Posterior cingulate gyrus (tissue), 11 donors: ENCODE measurements around the gene ATCAY.
"Not testable (repeated sequence)": the region's sequence is repeated elsewhere in the genome, so short reads cannot be mapped to it uniquely, and the experiment has no call there.

ENCODE experiments used
- DNase-seq, 10 donors: peaks; one replicate each; pipeline versions ENCODE4 v3.0.0 to v3.0.0-alpha.2; 2020 to 2021; ENCODE audit warnings: mixed read lengths in 3 of 10
- intact Hi-C: fragments of 100-400 bp; cut with DNase I; formaldehyde crosslinking; loops from one replicate; pipeline ENCODE4 v1.15.1; 2023

Gene ATCAY

DNA sequence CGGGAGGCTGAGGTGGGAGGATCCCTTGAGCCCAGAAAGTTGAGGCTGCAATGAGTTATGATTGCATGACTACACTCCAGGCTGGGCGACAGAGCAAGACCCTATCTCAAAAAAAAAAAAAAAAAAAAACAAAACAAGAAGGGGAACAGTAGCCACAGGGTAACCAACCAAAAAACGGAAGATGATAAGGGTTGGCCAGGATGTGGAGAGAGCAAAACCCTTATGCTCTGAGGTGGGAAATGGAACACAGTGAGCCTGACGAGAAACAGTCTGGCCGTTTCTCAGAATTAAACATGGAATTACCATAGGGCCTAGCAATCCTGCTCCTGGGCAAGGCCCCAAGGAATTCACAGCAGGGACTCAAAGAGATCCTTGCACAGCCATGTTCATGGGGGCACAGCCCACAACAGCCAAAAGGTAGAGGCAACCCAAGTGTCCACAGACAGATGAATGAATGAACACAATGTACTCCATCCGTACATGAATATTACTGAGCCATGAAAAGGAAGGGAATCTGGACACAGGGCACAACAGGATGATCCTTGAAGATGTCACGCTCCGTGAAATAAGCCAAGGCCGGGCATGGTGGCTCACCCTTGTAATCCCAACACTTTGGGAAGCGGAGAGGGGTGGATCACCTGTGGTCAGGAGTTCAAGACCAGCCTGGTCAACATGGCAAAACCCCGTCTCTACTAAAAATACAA, 63.7 kb downstream of the ATCAY start:
- no peak for DNase-seq
- intact Hi-C loops = no loop called here

DNA sequence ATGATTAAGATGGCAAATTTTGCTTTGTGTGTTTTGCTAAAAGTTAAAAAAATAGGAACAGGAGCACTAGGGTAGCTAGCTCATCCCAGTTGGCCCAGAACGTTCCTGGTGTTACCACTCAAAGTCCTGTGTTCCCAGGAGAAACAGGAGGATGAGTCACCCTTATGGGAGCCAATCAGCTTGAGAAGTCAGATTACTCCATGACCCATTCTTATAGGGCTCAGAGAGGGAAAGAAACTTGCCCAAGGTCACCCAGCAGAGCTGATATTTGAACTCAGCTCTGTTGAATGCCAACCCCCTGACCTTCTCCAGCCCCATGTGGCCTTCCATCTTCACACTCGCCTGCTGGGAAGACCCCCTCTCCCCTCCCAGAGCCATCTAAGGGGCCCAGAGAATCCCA, 65.4 kb downstream of the ATCAY start:
- DNase-seq = no peak
- intact Hi-C loops = no loop called here

DNA sequence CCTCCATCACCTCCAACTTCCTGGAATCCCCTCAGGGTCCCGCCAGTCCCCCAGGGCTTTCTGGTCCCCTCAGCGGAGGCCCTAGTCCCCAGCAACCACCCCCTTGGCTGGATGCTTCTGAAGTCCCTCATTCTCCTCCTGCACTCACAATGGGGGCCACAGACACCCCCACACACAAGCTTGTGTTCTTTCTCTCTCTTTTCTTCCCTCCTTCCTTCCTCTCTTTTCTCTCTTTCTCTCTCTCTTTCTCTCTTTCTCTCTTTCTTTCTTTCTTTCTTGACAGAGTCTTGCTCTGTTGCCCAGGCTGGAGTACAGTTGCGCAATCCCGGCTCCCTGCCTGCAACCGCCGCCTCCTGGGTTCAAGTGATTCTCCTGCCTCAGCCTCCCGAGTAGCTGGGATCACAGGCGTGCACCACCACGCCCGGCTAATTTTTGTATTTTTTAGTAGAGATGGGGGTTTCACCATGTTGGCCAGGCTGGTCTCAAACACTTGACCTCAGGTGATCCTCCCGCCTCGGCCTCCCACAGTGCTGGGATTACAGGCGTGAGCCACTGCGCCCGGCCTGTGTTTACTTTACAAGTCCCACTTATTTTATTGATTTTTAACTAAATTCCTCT, 66.9 kb downstream of the ATCAY start:
- DNase-seq, intact Hi-C loops: not testable (repeated sequence)

DNA sequence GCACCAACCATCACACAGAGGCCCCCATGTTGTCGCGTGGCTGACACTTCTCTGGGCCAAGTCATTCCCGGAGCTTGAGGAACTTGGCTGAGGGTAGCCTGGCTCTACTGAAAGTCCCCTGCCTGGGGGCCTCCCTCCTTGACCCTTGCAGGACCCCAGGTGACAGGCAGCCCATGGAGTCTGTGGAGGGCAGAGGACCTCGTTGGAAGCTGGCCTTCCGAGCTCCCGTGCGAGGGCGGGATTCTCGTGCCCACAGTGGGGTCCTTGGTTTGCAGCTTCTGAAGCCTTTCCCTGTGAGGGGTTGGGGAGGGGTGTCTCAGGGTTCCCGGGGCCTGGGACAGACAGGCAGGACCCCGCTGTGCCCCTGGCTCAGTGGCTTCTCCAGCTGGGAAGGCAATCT, 68.8 kb downstream of the ATCAY start:
- DNase-seq = no peak
- intact Hi-C loops = no loop called here

- intact Hi-C loops = no loop called here
Measured at GRCh38 chr19:3949997-3950859, 69.7 kb downstream of the ATCAY start.

GRCh38 chr19:3950871-3951861, 70.7 kb downstream of the ATCAY start:
- DNase-seq = no peak
- intact Hi-C loops = no loop called here

More at GRCh38 chr19:3949997-3950859, 69.7 kb downstream of the ATCAY start:
- no peak for DNase-seq

GRCh38 chr19:3952755-3953276, 72.3 kb downstream of the ATCAY start:
- intact Hi-C loops, DNase-seq: not testable (repeated sequence)

GRCh38 chr19:3954107-3954506, 73.6 kb downstream of the ATCAY start:
- DNase-seq = no peak
- intact Hi-C loops = no loop called here

DNA sequence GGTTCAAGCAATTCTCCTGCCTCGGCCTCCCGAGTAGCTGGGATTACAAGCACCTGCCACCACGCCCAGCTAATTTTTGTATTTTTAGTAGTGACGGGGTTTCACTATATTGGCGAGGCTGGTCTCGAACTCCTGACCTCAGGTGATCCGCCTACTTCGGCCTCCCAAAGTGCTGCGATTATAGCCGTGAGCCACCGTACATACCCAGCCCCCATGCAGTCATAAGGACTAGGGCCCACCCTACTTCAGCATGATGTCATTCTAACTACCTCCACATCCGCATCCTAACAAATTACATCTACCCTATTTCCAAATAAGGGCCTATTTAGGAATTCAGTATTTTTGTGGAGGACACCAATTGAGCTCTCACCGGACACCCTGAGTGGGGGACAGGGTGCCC, 74.8 kb downstream of the ATCAY start:
- intact Hi-C loops, DNase-seq: not testable (repeated sequence)

DNA sequence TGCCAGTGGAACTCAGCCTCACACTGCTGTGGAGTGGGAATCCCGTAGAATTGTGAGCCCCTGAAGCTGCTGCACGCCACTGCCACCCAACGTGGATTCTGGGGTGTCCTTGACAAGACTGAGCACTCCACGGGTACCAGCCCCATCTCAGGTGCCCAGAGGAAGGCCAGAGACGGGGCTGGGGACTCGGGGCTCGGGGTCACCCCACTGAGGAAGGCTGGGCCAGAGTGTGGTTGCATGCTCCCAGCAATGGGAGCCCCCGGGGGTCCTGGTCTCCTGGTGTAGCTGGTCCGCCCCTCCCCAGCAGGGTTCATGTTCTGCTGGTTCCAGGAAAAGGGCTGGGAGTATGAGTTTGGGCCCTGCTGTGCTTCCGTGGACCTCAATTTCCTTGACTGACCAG, 75.2 kb downstream of the ATCAY start:
- DNase-seq = no peak
- intact Hi-C loops = no loop called here

GRCh38 chr19:3958836-3959765, 78.6 kb downstream of the ATCAY start:
- DNase-seq = no peak

DNA sequence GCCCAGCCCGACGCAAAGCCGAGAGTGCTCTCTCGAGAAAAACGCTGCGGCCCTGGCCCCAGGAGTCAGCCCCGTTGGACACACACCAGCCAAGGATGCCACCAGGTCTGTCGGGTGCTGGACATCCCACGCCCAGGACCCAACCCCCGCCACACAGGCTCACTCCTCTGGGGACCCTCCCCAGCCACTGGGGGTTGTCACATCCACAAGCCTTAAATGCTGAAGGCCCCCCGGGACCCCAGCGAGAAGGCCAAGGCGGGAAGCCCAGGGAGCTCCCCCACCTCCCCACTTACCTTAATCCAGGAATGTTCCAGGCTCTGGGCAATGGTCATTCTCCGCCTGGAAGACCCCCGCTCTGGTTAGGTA, 79.3 kb downstream of the ATCAY start:
- DNase-seq = no peak
- intact Hi-C loops = no loop called here

More at GRCh38 chr19:3958836-3959765, 78.6 kb downstream of the ATCAY start:
- intact Hi-C loops = no loop called here

DNA sequence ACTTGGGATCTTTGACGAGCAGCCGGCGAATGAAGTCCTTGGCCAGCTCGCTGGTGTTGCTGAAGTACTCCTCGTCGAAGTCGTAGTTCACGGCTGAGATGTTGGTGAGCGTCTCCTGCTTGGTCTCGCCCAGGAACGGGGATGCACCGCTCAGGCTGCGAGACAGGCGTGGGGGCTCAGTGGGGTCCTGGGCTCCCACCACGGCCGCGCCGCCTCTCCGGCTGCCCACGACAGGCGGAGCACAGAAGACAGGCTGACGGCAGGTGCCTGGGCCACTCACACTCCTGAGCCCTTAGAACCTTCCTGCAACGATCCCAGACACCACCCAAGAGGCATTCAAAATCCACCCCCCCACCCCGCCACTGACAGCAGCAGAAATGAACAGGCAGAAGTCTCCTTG, 80.5 kb downstream of the ATCAY start:
- no peak for DNase-seq
- intact Hi-C loops = no loop called here

DNA sequence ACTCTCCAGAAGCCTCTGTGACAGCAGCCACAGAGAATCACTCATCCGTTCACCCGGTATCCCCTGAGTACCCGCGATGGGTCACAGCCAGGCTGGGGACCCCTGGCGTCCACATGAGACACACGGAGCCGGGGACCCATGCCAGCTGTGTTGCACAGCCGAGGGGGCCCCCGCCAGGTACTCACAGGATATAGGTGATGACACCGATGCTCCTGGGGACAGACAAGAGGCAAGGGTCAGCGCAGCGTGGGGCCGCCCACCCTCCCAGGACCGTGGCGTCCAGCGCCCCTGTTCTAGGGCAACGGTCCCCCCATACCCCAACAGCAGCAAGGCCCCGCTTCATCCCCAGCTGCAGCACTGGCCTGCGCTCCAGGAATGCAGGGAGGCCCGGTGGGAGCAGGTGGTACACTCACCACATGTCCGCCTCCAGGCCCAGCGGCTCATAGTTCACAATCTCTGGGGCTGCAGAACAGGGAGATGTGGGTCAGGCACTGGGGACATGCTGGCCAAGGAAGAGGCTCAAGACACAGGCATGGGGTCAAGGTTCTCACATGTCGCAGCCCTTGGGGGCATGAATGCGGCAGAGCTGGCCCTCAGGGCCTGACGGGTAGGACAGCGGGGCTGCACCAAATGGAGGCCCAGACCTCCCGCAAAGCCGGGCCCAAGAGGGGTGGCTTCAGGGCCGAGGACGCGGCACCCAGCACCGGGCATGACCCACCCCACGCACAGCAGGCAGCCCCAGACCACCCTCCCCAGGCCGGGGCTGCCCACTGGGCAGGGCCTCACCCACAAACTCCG, 83.2 kb downstream of the ATCAY start:
- intact Hi-C loops = no loop called here
- no peak for DNase-seq

DNA sequence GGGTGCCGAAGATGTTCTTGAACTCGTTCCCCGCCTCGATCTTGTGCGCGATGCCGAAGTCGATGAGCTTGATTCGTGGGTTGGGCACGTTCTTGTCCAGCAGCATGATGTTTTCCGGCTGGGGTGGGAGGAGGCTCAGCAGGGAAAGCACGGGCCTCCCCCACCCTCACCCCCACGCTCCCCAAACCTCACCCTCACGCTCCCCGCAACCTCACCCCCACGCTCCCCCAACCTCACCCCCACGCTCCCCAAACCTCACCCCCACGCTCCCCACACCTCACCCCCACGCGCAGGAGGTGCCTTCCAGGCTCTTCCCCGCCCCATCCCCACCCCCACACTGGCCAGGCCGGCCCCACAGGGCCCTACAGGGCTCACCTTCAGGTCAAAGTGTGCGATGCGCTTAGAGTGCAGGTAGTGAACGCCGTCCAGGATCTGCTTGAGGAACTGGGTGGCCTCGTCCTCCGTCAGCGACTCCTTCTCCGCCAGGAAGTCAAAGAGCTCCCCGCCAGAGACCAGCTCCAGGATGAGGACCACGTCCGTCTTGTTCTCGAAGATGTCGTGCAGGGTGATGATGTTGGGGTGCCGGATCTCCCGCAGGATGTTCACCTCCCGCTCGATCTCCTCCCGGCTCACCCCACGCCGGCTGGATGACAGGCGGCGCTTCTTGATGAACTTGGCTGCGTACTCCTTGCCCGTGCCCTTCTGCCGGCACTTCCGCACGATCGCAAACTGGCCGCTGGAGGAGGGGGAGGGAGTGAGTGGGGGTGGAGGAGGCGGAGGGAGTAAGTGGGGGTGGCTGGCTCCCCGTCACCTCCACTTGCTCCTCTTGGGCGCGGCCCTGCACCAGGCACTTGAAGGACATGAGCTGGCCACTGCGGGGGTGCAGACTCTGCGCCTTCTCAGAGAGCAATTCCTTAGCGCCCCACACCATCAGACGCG, 84.0 kb downstream of the ATCAY start:
- DNase-seq = no peak
- intact Hi-C loops = no loop called here

DNA sequence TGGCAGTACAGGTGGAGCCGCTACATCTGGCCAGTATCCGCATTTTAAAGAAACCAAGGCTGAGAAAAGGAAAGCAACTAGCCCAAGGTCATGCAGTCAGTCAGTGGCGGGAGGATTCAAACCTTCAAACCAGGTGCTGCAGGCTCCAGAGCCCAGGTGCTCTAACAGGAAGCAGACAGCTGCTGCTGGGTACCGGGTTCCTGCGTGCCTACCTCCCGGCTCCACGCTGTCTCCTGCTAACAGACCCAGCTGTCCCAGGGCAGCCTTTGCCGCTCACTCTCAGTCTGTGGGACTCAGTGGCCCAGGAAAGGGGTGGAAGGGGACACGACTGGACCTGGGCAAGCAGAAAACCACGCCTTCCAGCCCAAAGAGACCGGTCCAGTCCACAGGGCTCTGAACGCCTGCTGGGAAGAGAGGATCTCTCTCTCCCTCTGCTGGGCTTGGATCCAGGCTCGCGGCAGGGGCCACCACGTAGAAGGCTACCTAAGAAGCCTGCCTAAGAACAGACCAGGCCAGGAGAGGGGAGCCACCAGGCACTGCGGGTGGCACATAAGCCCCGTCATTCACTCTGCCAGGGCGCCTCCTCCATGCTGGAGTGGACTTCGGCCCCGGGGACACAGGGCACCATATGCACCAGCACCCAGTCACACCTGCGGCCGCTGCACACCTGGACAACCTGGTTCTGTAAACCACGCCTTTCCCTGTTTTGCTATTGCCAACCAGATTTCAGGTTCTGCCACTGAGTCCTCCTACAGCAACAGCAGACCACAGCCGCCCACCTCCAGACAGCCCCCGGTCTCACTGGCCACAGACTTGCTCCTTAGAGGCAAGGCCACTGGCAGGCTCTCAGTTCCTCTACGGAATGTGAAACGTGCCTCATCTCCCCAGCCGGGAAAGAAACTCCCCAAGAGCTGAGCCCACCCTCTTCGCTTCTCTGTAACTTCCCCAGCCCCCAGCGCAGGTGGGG, 85.8 kb downstream of the ATCAY start:
- intact Hi-C loops = no loop called here

More for the DNA sequence above, 85.8 kb downstream of the ATCAY start:
- no peak for DNase-seq
